GM10266 (cell line): ENCODE results near the gene SULT1B1.

Source experiments
- DNase-seq: peaks from one replicate; pipeline ENCODE4 v3.0.0; 2012; ENCODE audit errors: extremely low spot score
- CTCF ChIP-seq: IDR thresholded peaks from 2 replicates; pipeline ENCODE4 v1.5.1; 2012; ENCODE audit warnings: mild to moderate bottlenecking, low read depth; ENCODE audit not compliant: control insufficient read depth, insufficient read depth; ENCODE audit errors: missing control alignments

The SULT1B1 gene

GRCh38 chr4:69718396-69719271 lies 41.8 kb downstream of the SULT1B1 start:
- DNase-seq = no peak
- TF ChIP-seq CTCF = no peak

- no peak for DNase-seq
- TF ChIP-seq CTCF = no peak
These were observed 42.6 kb downstream of the SULT1B1 start for GRCh38 chr4:69717778-69718177.

- no peak for TF ChIP-seq CTCF
These were observed 43.8 kb downstream of the SULT1B1 start for GRCh38 chr4:69716654-69717053.

GRCh38 chr4:69714086-69714485 lies 46.3 kb downstream of the SULT1B1 start:
- TF ChIP-seq CTCF = no peak
- DNase-seq = no peak

More at GRCh38 chr4:69716654-69717053, 43.8 kb downstream of the SULT1B1 start:
- DNase-seq = no peak

GRCh38 chr4:69713593-69713992 lies 46.8 kb downstream of the SULT1B1 start:
- DNase-seq = no peak
- no peak for TF ChIP-seq CTCF

- no peak for DNase-seq
- TF ChIP-seq CTCF = no peak
These were observed 49.8 kb downstream of the SULT1B1 start for GRCh38 chr4:69710580-69710979.

GRCh38 chr4:69708211-69708610 lies 52.2 kb downstream of the SULT1B1 start:
- TF ChIP-seq CTCF = no peak
- DNase-seq = no peak
